NAMALWA (cell line): ENCODE measurements around the gene CCDC170.
"Not testable (repeated sequence)": the region's sequence is repeated elsewhere in the genome, so short reads cannot be mapped to it uniquely, and the experiment has no call there.

Experiments
- DNase-seq: peaks from one replicate; pipeline ENCODE4 v3.0.0-alpha.2; 2015; ENCODE audit warnings: low spot score

CCDC170 gene

GRCh38 chr6:151544884-151545283 lies 51.1 kb downstream of the CCDC170 start:
- not testable (repeated sequence) for DNase-seq

- DNase-seq, result no peak
Measured at GRCh38 chr6:151546941-151547659, 53.3 kb downstream of the CCDC170 start.

GRCh38 chr6:151548201-151548600 lies 54.4 kb downstream of the CCDC170 start:
- no peak for DNase-seq

- no peak for DNase-seq
Measured at GRCh38 chr6:151549790-151550189, 56.0 kb downstream of the CCDC170 start.

- no peak for DNase-seq
Measured at GRCh38 chr6:151550618-151551017, 56.8 kb downstream of the CCDC170 start.

GRCh38 chr6:151551223-151551857 lies 57.5 kb downstream of the CCDC170 start:
- no peak for DNase-seq

GRCh38 chr6:151553416-151554165 lies 59.8 kb downstream of the CCDC170 start:
- DNase-seq, result no peak

- DNase-seq, result no peak
Measured at GRCh38 chr6:151561238-151561637, 67.4 kb downstream of the CCDC170 start.

- DNase-seq, result no peak
Measured at GRCh38 chr6:151564654-151565053, 70.8 kb downstream of the CCDC170 start.

- DNase-seq, result no peak
Measured at GRCh38 chr6:151565940-151566339, 72.1 kb downstream of the CCDC170 start.

GRCh38 chr6:151566557-151566956 lies 72.7 kb downstream of the CCDC170 start:
- no peak for DNase-seq

- no peak for DNase-seq
Measured at GRCh38 chr6:151576633-151577032, 82.8 kb downstream of the CCDC170 start.

GRCh38 chr6:151577257-151577656 lies 83.4 kb downstream of the CCDC170 start:
- DNase-seq, result no peak

- no peak for DNase-seq
Measured at GRCh38 chr6:151585741-151586140, 91.9 kb downstream of the CCDC170 start.

GRCh38 chr6:151589667-151590066 lies 95.8 kb downstream of the CCDC170 start:
- no peak for DNase-seq

GRCh38 chr6:151590742-151591141 lies 96.9 kb downstream of the CCDC170 start:
- no peak for DNase-seq

GRCh38 chr6:151592449-151593159 lies 98.8 kb downstream of the CCDC170 start:
- DNase-seq, result no peak

GRCh38 chr6:151609146-151609902 lies 115.5 kb downstream of the CCDC170 start:
- no peak for DNase-seq

- DNase-seq, result no peak
Measured at GRCh38 chr6:151610326-151610725, 116.5 kb downstream of the CCDC170 start.

- DNase-seq, result no peak
Measured at GRCh38 chr6:151614630-151615029, 120.8 kb downstream of the CCDC170 start.

- no peak for DNase-seq
Measured at GRCh38 chr6:151616091-151616513, 122.3 kb downstream of the CCDC170 start.

GRCh38 chr6:151616600-151616999 lies 122.8 kb downstream of the CCDC170 start:
- no peak for DNase-seq
